GM21825 (cell line): ENCODE data around the gene CST9.

ENCODE experiments used
- ATAC-seq: cut with Tn5 transposase; IDR thresholded peaks from one replicate; pipeline ENCODE4 v1.9.1; 2021; ENCODE audit warnings: mild to moderate bottlenecking, moderate library complexity; ENCODE audit not compliant: unreplicated experiment

Gene CST9

GRCh38 chr20:23554401-23554800, 51.3 kb downstream of the CST9 start:
- ATAC-seq, result no peak
